22Rv1 (cell line): Measurements from ENCODE around the gene BIRC5.
A peak's percentile ranks its signal among the peaks of the same experiment; 100 is the strongest.

Experiments
- H3K27ac ChIP-seq: fragments of 450-650 bp; 2 replicates; pipeline ENCODE4 v1.5.1; 2017
- CTCF ChIP-seq: fragments of 450-650 bp; IDR thresholded peaks from 2 replicates; pipeline ENCODE4 v1.5.1; 2017; ENCODE audit warnings: mild to moderate bottlenecking
- ZFX ChIP-seq: fragments of 450-650 bp; IDR thresholded peaks from 2 replicates; pipeline ENCODE4 v1.6.1; 2017; ENCODE audit warnings: antibody characterized with exemption, borderline replicate concordance

Gene BIRC5

GRCh38 chr17:78179372-78179771, 34.7 kb upstream of the BIRC5 start:
- TF ChIP-seq ZFX: no peak
- TF ChIP-seq CTCF: no peak
- H3K27ac ChIP-seq: peak overlapping the region; percentile 98; the same call in 1 of the 2 replicates

GRCh38 chr17:78180083-78180482, 34.0 kb upstream of the BIRC5 start:
- TF ChIP-seq CTCF (no peak), ZFX (no peak)
- no peak overlapping the region for H3K27ac ChIP-seq

- no peak overlapping the region for H3K27ac ChIP-seq
- TF ChIP-seq CTCF (no peak), ZFX (no peak)
Observed at GRCh38 chr17:78180508-78180907, 33.5 kb upstream of the BIRC5 start.

- no peak overlapping the region for H3K27ac ChIP-seq
- no peak for TF ChIP-seq CTCF
- TF ChIP-seq ZFX: no peak
Observed at GRCh38 chr17:78182504-78182903, 31.5 kb upstream of the BIRC5 start.

GRCh38 chr17:78183916-78184315, 30.1 kb upstream of the BIRC5 start:
- no peak overlapping the region for H3K27ac ChIP-seq
- TF ChIP-seq CTCF: no peak
- no peak for TF ChIP-seq ZFX

GRCh38 chr17:78184351-78184750, 29.7 kb upstream of the BIRC5 start:
- TF ChIP-seq ZFX: no peak
- no peak for TF ChIP-seq CTCF
- H3K27ac ChIP-seq: no peak overlapping the region

- no peak overlapping the region for H3K27ac ChIP-seq
- TF ChIP-seq CTCF (no peak), ZFX (no peak)
Observed at GRCh38 chr17:78184868-78185267, 29.2 kb upstream of the BIRC5 start.
